GM18907 (cell line): ENCODE measurements around the gene SMARCD3.

Experiments
- ATAC-seq: cut with Tn5 transposase; IDR thresholded peaks from one replicate; pipeline ENCODE4 v1.9.1; 2021; ENCODE audit warnings: mild to moderate bottlenecking, moderate library complexity; ENCODE audit not compliant: unreplicated experiment

SMARCD3 gene

GRCh38 chr7:151249034-151249731 is 689 bp upstream of the SMARCD3 start:
- ATAC-seq, result no peak

DNA sequence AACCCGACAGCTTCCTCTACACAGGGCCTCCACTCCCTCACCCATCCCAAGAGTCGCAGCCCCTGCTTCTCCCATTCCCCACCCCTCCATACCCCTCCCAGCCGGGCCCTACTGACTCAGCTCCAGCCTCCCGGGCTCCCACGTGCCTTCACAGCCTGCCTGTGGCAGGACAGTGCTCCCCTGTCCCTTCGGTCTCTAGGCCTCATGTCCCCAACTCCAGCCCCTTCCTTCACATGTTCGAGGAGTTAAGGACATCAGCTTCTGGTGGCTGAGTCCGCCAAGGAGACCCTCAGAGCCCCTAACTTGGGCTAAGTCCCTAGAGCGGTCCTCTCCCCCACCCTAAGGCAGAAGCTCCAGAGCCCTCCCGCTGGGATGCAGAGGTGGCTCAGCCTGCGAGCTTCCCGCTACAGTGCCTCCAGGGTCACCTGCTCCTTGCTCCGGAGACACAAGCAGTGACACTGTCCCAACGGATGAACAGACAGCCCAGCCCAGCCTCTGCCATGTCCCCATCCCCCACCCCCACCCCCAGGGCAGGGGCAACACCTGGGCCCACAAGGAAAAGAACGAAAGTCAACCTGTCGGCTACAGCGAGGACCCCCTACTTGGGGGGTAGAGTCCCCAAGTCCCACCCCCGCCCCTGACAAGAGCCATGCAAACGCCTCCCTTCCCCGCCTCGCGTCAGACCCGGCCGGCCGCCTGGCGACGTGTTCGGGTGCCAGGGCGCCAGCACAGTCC is 716 bp downstream of the SMARCD3 start:
- no peak for ATAC-seq

DNA sequence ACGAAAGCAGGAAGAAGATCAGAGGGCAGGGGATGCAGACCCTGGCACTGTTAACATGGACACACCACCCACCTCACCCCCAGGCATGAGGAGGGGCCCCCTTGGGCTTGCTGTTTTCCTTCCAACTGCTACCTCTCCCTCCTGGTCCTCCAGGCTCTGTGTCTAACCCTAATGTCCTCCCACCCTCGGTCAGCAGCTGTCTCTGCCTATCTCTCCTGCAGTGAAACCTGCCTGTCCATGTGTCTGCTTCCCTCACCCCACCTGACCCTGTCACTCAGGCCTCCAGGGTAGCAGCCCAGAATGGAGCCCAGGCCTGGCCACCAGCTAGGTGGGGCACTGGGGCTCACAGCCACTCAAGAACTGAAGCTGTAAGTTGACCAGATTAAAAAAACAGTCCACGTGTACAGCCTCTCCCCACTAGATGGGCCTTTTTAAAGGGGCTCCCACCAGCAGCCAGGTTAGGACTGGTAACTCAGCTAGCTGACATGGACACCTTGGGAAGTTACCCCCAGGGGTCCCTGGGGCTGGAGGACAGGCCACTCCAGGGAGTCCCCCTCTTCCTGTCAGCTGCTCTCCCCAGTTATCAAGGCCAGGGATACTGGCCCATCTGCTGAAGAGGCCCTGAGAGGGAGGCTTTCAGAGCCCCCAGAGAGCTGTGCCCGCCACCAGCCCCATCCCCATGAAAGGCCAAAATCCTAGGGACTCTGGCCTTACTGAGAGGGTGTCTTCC is 1.5 kb downstream of the SMARCD3 start:
- no peak for ATAC-seq

GRCh38 chr7:151246102-151246850 is 2.2 kb downstream of the SMARCD3 start:
- ATAC-seq, result no peak

GRCh38 chr7:151245360-151246101 is 3.0 kb downstream of the SMARCD3 start:
- peak; percentile 48 for ATAC-seq

GRCh38 chr7:151244841-151245346 is 3.6 kb downstream of the SMARCD3 start:
- ATAC-seq, result no peak

GRCh38 chr7:151244196-151244840 is 4.2 kb downstream of the SMARCD3 start:
- no peak for ATAC-seq

GRCh38 chr7:151243408-151244195 is 4.9 kb downstream of the SMARCD3 start:
- ATAC-seq, result no peak

- ATAC-seq, result no peak
Measured at GRCh38 chr7:151243045-151243349, 5.5 kb downstream of the SMARCD3 start.

DNA sequence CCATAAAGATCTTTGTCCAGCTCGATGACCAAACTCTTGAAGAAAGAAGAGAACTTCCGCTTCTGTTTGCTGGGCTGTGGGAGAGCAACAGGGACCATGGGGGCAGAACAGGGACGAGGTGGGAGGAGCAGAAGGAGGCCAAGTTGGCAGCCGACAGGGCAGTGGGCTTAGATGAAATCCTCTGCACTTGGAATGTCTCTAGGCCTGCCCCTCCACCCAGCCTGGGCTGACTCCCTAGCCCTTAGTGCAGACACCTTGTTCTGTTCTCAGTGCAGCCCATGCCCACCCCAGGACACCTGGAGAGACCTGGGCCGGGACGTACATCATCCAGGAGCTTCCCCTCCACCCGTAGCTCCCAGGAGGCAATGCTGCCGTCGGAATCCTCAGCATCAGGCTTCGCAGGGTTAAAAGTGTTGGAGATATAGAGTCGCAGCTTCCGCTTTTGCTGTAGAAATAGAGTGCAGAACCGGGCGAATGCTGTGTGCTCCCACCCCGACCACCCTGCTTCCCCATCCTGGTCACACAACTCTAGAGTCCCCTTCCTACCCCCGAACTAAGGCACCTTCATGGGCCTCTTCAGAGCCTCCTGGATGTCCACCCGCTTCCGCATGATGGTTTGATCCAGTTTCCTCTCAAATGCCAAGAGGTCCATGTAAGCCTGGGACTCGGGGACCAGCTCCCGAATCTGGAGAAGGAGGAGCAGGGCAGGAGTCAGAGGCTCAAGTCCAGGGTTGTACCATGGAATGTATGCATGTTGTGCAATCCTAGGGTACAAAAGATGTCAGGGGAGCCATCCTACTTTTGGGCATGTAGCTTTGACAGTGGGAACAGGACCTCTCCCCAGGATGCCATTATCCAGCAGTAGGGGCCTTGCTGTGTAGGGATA is 6.1 kb downstream of the SMARCD3 start:
- ATAC-seq, result no peak

- no peak for ATAC-seq
Measured at GRCh38 chr7:151241755-151242096, 6.8 kb downstream of the SMARCD3 start.

DNA sequence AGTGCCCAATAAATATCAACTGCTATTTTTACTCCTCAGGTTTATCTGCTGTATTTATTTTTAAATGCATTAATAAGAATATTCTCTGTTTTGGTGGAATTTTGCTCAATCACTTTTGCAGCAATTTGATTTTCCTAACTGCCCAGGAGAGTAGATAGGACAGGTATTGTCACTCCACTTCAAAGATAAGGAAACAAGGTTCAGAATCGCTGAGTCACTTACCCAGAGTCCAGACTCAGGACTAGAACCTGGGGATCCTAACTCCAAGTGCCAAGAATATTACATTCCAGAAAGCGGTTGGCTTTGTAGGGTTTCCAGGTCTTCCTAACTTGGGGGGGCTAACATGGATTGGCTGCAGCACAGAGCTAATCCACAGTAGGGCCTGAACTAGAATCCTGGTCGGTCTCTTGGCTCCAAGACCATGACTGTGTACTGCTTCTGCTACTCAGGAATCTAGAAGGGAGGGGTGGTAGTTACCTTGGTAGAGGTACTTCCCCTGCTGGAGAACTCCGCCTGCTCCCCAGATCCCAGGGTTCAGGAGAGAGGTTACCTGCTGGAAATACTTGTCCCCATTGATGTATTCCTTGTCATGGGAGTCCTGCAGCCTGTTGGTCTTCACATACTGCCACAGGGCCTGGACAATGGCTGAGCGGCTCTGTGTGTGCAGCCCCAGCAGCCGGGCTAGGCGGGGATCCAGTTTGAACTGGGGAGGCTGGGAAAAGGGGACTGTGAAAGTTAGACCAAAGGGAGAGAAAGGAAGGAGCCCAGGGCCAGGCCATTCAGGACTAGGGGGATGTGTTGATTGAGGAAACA is 7.3 kb downstream of the SMARCD3 start:
- ATAC-seq, result no peak

GRCh38 chr7:151240536-151240935 is 8.0 kb downstream of the SMARCD3 start:
- ATAC-seq, result no peak

DNA sequence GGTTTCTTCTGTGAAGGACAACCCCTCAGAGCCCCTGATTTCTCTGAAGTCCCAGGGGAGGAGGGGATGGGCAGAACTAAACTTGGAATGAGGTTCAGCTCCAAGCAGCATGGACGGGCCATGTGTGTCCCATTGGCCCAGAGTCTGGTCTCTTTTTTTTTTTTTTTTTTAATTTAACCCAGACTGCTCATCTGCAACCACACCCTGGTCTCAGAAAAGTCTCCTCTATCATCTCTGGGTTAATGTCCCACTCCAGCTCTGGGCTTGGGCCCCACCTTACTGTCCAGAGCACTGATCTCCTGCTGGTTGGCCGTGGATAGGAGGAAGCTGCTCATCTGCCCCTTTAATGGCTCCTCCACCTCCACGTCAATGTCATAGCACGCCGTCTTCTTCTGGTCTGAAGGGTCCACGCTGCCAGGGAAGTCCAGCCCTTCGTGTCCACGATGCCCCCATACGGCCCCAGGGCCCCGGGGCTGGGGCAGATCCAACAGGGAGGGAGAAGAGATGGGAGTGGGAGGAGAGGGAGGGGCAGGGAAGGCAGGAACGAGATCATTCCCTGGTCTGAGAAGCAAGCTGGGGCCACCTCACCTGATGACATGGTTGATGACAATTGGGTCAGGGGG is 8.5 kb downstream of the SMARCD3 start:
- ATAC-seq, result no peak

DNA sequence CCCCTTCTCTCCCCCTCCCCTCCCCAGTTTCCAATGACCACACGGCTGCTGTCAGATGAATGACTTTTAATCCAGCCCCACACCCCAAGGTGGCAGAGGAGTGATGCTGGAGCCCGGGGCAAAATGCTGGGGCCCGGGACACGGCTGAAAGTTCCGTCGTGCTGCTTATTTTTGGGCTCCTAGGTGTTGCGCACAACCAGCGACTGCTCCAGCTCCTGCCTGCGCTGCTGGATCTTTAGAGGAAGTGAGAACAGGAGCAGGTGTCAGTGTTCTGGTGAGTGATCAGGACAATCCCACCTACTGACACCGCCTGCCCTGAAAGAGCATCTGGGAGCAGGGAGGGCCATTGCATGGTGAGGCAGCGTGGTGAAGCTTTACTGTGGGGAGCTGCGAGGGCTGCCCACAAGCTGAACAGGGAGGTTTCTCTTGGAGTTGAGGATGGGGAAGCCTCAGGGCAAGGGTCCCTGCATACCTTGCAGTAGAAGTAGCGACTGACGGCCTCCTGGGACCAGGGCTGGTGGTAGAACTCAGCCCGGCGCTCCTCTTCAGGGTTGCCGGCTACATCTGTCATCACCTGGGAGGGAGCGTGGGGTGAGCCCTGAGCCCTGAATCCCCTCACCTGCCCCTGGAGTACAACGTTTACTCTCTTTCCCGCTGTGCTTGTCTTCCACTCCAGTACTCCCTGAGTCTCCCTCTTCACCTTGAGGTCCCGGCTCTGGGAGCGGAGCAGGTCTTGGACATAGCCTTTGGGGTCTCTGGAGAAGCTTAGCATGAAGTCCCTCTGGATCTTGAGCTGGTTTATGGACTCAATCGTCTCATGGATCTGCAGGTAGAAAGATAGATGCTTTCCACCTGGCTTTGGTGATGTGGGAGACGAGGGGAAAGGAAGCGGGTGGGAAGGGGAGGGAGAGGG is 9.3 kb downstream of the SMARCD3 start:
- ATAC-seq, result no peak
